HG03378 (cell line): ENCODE measurements around the gene EFCAB6.
"Not testable (repeated sequence)": the region's sequence is repeated elsewhere in the genome, so short reads cannot be mapped to it uniquely, and the experiment has no call there.

ENCODE experiments used
- ATAC-seq: cut with Tn5 transposase; IDR thresholded peaks from one replicate; pipeline ENCODE4 v1.9.1; 2021; ENCODE audit warnings: mild to moderate bottlenecking, moderate library complexity; ENCODE audit not compliant: unreplicated experiment

Gene EFCAB6

GRCh38 chr22:43722444-43722843 is 89.7 kb downstream of the EFCAB6 start:
- ATAC-seq, result no peak

- ATAC-seq, result no peak
Observed at GRCh38 chr22:43720716-43721115, 91.4 kb downstream of the EFCAB6 start.

GRCh38 chr22:43714104-43714503 is 98.0 kb downstream of the EFCAB6 start:
- no peak for ATAC-seq

DNA sequence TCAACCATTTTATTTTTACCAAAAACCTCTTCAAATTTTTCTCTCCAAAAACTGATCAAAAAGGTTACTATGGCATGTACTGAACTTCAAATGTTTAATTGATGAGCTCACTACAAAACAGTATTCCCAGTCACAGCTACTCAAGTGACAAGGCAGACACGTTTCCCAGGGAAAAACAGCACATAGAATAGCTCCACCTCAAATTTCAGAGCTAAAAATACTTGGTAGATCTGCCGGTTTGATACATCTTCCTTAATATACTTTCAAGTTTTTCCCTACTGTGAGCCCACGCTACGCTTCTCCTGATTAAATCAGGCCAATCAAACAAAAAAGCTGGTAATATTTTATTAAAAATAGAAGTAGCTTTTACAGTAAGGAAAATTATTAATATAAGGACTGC is 100.4 kb downstream of the EFCAB6 start:
- no peak for ATAC-seq

DNA sequence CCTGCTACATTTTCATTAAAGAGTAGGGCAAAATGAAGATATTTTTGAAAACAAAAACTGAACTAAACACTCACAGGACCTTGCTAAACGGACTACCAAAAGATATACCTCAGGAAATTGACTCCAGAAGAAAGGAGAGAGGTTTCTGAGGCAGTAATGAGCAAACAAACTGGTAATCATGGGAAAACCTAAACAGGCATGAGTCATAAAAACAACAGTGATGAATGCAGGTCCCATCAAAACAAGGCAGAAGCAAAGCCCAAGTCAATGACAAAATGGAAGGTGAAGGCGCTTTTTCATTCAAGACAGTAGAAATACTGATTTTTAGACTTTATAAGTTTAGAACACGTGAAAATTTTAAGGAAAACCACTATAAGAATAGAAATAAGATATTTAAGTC is 104.5 kb downstream of the EFCAB6 start:
- no peak for ATAC-seq

- ATAC-seq, result no peak
Observed at GRCh38 chr22:43706571-43707328, 105.4 kb downstream of the EFCAB6 start.

GRCh38 chr22:43706151-43706550 is 106.0 kb downstream of the EFCAB6 start:
- ATAC-seq, result no peak

GRCh38 chr22:43704051-43704450 is 108.1 kb downstream of the EFCAB6 start:
- ATAC-seq, result no peak

DNA sequence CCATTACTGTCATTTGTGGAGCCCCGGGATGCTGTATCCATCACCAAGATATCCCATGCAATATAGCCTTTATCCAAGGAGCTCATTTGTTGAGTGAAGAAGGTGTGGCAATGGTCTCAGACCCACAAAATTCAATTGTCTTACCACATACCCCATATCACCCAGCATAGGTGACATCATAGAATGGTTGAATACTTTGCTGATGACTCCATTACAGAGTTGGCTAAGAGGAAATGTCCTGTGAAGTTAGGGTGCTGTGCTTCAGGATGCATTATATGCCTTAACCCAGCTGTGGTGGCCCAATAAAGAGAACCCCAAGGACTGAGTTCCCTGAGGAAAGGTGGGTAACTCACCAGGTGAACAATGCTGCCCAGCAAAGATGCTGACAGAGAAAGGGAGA is 113.7 kb downstream of the EFCAB6 start:
- ATAC-seq, result no peak

DNA sequence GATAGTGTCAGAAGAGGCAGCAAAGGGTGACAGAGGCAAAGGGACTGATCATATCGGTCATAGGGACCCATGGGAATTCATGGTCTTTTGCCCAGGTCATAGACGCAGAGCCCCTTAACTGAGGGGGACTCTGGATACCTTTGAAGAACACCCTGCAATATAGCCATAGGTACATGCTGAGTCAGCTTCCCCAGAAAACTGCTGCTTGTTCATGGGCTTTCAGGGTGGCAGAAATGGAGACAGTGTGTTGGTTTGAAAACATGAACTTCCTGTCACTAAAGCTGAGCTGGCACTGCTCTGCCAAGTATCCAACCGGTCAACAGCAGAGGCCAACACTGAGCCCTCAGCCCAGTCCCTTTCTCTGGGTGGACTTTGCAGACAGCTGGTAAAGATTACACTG is 114.2 kb downstream of the EFCAB6 start:
- no peak for ATAC-seq

GRCh38 chr22:43693249-43693648 is 118.9 kb downstream of the EFCAB6 start:
- ATAC-seq, result no peak

- ATAC-seq, result no peak
Observed at GRCh38 chr22:43689356-43689755, 122.7 kb downstream of the EFCAB6 start.

DNA sequence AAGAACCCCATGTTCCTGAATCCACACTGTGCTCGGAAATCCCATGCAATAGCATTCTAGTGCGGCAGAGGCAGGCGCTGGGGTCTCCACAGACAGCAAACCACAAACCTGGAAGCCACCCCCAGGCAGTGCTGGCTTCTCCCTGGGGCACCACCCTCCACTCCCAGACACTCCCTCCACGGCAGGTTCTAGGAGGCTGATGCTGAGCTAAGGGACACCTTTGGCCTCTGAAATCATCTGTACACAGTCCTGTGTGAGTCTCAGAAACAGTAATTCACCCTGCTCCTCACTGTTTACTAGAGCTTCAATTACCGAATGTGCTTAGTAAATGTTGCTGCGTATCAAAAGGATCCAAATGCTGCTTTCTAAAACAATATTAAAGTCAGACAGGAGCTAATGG is 129.3 kb downstream of the EFCAB6 start:
- ATAC-seq, result no peak

DNA sequence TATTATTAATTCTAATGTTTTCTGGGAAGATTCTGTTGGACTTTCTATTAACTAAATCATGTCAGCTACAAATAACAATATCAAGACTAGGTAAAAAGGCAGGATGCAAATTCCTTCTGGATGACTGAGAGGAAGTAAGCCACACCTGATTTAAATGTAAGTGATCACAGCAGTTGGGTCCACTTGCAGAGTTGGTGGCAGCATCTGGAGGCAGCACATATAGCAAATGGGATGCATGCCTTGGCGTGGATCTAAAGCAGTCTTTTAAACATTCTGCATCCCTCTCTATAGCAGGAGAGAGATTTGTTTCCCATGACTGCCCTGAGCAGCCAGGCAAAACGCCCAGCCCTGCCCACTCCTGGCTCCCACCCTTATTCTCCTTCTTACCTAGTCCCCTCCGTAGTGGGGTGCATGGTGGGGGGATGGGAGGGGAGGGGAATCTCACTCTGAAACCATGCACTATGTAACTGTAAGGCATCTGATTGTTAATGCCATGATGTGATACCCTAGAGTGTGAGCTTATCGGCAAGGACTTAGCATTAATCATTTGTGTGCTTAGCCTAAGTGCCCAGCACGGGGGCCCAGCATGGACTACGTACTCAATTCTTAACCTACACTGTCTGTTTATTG is 130.3 kb downstream of the EFCAB6 start:
- ATAC-seq, result no peak

DNA sequence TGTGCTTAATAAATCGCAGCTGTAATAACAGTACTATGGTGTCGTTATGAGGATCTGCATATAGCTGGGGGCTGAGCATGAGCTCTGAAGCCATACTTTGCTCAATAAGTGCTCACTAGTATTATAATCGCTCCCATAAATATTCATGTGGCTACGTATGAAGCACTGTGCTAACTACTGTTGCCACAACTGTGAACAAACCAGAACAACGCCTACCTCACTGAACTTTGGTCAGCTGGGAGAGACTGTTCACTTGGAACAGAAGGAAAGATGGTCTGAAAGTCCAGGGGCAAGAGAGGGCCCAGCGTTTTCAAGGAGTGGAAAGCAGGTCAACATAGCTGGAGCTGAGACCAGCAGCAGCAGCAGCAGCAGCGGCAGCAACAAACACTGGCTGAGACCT is 141.6 kb downstream of the EFCAB6 start:
- ATAC-seq, result no peak

GRCh38 chr22:43669190-43669589 is 142.9 kb downstream of the EFCAB6 start:
- no peak for ATAC-seq

- no peak for ATAC-seq
Observed at GRCh38 chr22:43667656-43668055, 144.4 kb downstream of the EFCAB6 start.

GRCh38 chr22:43666457-43666856 is 145.6 kb downstream of the EFCAB6 start:
- ATAC-seq, result no peak

DNA sequence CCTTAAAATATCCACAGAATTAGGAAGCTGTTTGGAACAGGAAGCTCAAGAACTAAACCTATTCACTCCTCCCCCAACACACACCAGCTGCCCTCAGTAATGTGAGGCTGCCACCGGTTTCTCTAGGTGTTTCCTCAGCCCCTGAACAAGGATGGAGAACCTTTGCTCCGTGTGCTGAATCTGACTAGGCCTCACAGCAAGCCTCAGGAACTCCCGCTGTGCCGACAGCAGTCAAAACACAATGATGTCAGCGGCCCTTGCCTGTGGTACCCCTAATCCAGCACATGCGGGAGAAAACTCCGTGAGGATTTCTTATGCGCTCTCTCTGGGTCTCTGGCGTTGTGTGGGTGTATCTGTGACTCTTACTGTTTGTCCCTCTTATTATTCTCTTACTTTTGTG is 153.3 kb downstream of the EFCAB6 start:
- no peak for ATAC-seq

DNA sequence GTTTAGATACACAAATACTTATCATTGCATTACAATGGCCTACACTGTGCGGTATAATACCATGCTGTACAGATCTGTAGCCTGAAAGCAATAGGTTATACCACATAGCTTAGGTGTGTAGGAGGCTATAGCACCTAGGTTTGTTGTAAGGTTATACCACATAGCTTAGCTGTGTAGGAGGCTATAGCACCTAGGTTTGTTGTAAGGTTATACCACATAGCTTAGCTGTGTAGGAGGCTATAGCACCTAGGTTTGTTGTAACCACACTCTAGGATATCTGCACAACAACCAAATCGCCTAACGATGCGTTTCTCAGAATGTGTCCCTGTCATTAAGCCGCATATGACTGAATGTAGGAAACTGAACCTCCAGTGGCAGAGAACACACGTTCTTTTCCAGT is 155.5 kb downstream of the EFCAB6 start:
- ATAC-seq, result not testable (repeated sequence)

DNA sequence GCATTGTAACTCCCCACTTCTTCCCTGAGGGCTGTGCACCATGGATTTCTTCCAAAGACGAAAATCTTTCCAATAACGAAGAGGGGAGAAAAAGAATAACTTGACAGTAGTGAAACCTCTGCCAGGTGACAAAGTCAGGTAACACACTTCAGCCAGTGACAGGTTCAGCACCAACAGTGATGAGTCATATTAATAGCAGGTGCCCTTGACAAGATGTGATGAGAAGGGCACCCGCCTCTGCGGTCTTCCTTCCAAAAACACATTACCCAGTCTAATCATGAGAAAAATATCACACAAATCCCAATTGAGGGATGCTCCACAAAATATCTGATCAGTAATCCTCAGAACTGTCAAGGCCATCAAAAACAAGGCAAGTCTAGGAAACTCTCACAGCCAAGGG is 157.8 kb downstream of the EFCAB6 start:
- ATAC-seq, result no peak

GRCh38 chr22:43652845-43653244 is 159.3 kb downstream of the EFCAB6 start:
- ATAC-seq, result no peak

GRCh38 chr22:43643387-43643786 is 168.7 kb downstream of the EFCAB6 start:
- no peak for ATAC-seq
